ENCODE measurements around the gene THAP8. TPM values are rescaled to one million over a fixed set of nuclear protein-coding genes. Genes with fewer than 3 reads are reported as not detected.
A peak's percentile ranks its signal among the peaks of the same experiment; 100 is the strongest.

The THAP8 gene
- polyA plus RNA-seq, 3 donors: 2.4 to 6.0 (median 3.1) TPM

- intact Hi-C loops (cut with micrococcal nuclease): no loop called here
- H3K4me1 ChIP-seq (ENCODE audit: control insufficient read depth in 1 of 2, insufficient read depth in 2 of 2, low read length in 2 of 2): no peaks in the 10 kb centered on the region
- Mint-ChIP-seq H3K27ac (peak overlapping the region in 2 of 7 donors; percentile 19 to 66), H3K4me1 (no peaks in the 10 kb centered on the region), H3K36me3 (peaks cover 50 to 95% of the 10 kb centered on the region in 2 donors), H3K27me3 (ENCODE audit: low read depth in 3 of 3) (peaks cover 0 to 2% (median 0%) of the 10 kb centered on the region in 3 donors), H3K4me3 (no peak overlapping the region), H3K9me3 (no peaks in the 10 kb centered on the region)
- no peak overlapping the region for H2AFZ ChIP-seq (ENCODE audit: insufficient read depth, low read depth, low read length, poor library complexity, severe bottlenecking)
- H3K79me2 ChIP-seq (ENCODE audit: insufficient read depth, low read length): no peaks in the 10 kb centered on the region
- H3K27ac ChIP-seq (ENCODE audit: low read depth in 1 of 2, low read length in 2 of 2): no peak overlapping the region
- H3K27me3 ChIP-seq (ENCODE audit: control insufficient read depth in 2 of 2, insufficient read depth in 2 of 2, low read length in 2 of 2): no peaks in the 10 kb centered on the region
- TF ChIP-seq CTCF (IDR thresholded peaks at IDR 0.05): no peak
- H4K20me1 ChIP-seq (ENCODE audit: insufficient read depth, low read length): no peaks in the 10 kb centered on the region
- no peak overlapping the region for H3K9ac ChIP-seq (ENCODE audit: insufficient read depth, low read length, poor library complexity, severe bottlenecking)
- H3K4me2 ChIP-seq (replicated peaks; ENCODE audit: extremely low read depth, low read length, poor library complexity, severe bottlenecking): no peak overlapping the region
- H3K9me3 ChIP-seq (replicated peaks in 1 of 2; ENCODE audit: control insufficient read depth in 1 of 2, insufficient read depth in 1 of 2, low read length in 2 of 2): no peaks in the 10 kb centered on the region
- 100% methylated on average over 1 of the region's 5 CpGs for WGBS (ENCODE audit: insufficient coverage)
- DNase-seq: no peak
- no peak overlapping the region for H3K4me3 ChIP-seq (replicated peaks in 1 of 3; ENCODE audit: low read depth in 2 of 3, low read length in 3 of 3)
- H3K36me3 ChIP-seq (replicated peaks in 1 of 2; ENCODE audit: control insufficient read depth in 1 of 2, insufficient read depth in 2 of 2, low read length in 2 of 2): peaks cover 49 to 87% of the 10 kb centered on the region in 2 donors
Observed at GRCh38 chr19:36089847-36090246, 35.8 kb upstream of the THAP8 start.

GRCh38 chr19:36086326-36086725, 32.2 kb upstream of the THAP8 start:
- TF ChIP-seq CTCF (IDR thresholded peaks at IDR 0.05): no peak
- no peak overlapping the region for H3K4me3 ChIP-seq (replicated peaks in 1 of 3; ENCODE audit: low read depth in 2 of 3, low read length in 3 of 3)
- peaks cover 66 to 91% of the 10 kb centered on the region in 2 donors for H3K36me3 ChIP-seq (replicated peaks in 1 of 2; ENCODE audit: control insufficient read depth in 1 of 2, insufficient read depth in 2 of 2, low read length in 2 of 2)
- WGBS (ENCODE audit: insufficient coverage): 94% methylated on average over 8 of the region's 9 CpGs
- no peak overlapping the region for H2AFZ ChIP-seq (ENCODE audit: insufficient read depth, low read depth, low read length, poor library complexity, severe bottlenecking)
- no peak overlapping the region for H3K4me2 ChIP-seq (replicated peaks; ENCODE audit: extremely low read depth, low read length, poor library complexity, severe bottlenecking)
- no peak overlapping the region for H3K27ac ChIP-seq (ENCODE audit: low read depth in 1 of 2, low read length in 2 of 2)
- no peaks in the 10 kb centered on the region for H3K79me2 ChIP-seq (ENCODE audit: insufficient read depth, low read length)
- peaks cover 65 to 96% of the 10 kb centered on the region in 2 donors for H3K36me3 Mint-ChIP-seq
- H3K4me1 Mint-ChIP-seq: no peaks in the 10 kb centered on the region
- no peaks in the 10 kb centered on the region for H3K27me3 ChIP-seq (ENCODE audit: control insufficient read depth in 2 of 2, insufficient read depth in 2 of 2, low read length in 2 of 2)
- no peaks in the 10 kb centered on the region for H3K9me3 ChIP-seq (replicated peaks in 1 of 2; ENCODE audit: control insufficient read depth in 1 of 2, insufficient read depth in 1 of 2, low read length in 2 of 2)
- H3K27ac Mint-ChIP-seq: no peak overlapping the region
- H3K27me3 Mint-ChIP-seq (ENCODE audit: low read depth in 3 of 3): peaks cover 0 to 6% (median 0%) of the 10 kb centered on the region in 3 donors
- H3K9ac ChIP-seq (ENCODE audit: insufficient read depth, low read length, poor library complexity, severe bottlenecking): no peak overlapping the region
- DNase-seq: no peak
- no peaks in the 10 kb centered on the region for H3K9me3 Mint-ChIP-seq
- H3K4me3 Mint-ChIP-seq: no peak overlapping the region
- H3K4me1 ChIP-seq (ENCODE audit: control insufficient read depth in 1 of 2, insufficient read depth in 2 of 2, low read length in 2 of 2): no peaks in the 10 kb centered on the region
- intact Hi-C loops (cut with micrococcal nuclease): no loop called here
- no peaks in the 10 kb centered on the region for H4K20me1 ChIP-seq (ENCODE audit: insufficient read depth, low read length)

Measured in CD14-positive monocyte (primary cell).